Endothelial cell of umbilical vein (primary cell): Measurements from ENCODE around the gene GFER. TPM values are rescaled to one million over a fixed set of nuclear protein-coding genes. Genes with fewer than 3 reads are reported as not detected.

Source experiments
- BruUV-seq: library from RNA; stranded (reverse); fragments of 400-500 nt; replicated peaks from 2 replicates; lab custom pipeline; 2021; lab: Mats Ljungman, UMichigan
- CTCF ChIA-PET: fragments of 300-600, 350-600 bp; sonication (Branson Sonifier 250); formaldehyde crosslinking; loops from one replicate; lab custom pipeline; 2021; ENCODE audit warnings: antibody characterized with exemption, inconsistent platforms; lab: Charles Lee
- POLR2A ChIA-PET: fragments of 300-600, 350-600 bp; sonication (Branson Sonifier 250); formaldehyde crosslinking; loops from one replicate; lab custom pipeline; 2021; ENCODE audit warnings: antibody characterized with exemption, inconsistent platforms; lab: Charles Lee
- DNase-seq: peaks from one replicate; pipeline ENCODE4 v3.0.0-alpha.2; 2011; ENCODE audit warnings: low read depth, low spot score
- FAIRE-seq: peaks from 2 replicates; lab custom pipeline; 2011; peaks lifted over from hg19 to GRCh38; lab: Jason Lieb, UNC
- H2AFZ ChIP-seq: 2 replicates; pipeline ENCODE4 v1.6.0; 2012; ENCODE audit warnings: low read depth, low read length, control low read depth, inconsistent platforms
- H3K27ac ChIP-seq: 2 replicates; pipeline ENCODE4 v1.5.1; 2011; ENCODE audit warnings: low read depth, mild to moderate bottlenecking, control low read depth, low read length, moderate library complexity; ENCODE audit not compliant: insufficient read depth
- H3K27me3 ChIP-seq, 2 experiments: 2 replicates each; pipeline versions ENCODE4 v1.6.0 to v1.6.1; 2011; ENCODE audit warnings: low read length in 2 of 2, mixed read lengths in 1 of 2; ENCODE audit not compliant: control insufficient read depth in 2 of 2, insufficient read depth in 2 of 2
- H3K36me3 ChIP-seq, 2 experiments: 2 replicates in 1 of 2; 3 replicates in 1 of 2; pipeline ENCODE4 v1.5.1; 2011; ENCODE audit warnings: low read length in 2 of 2, mild to moderate bottlenecking in 1 of 2, moderate library complexity in 1 of 2; ENCODE audit not compliant: control insufficient read depth in 2 of 2, insufficient read depth in 2 of 2; ENCODE audit errors: extremely low read depth in 1 of 2
- H3K4me1 ChIP-seq: 3 replicates; pipeline ENCODE4 v1.5.1; 2011; ENCODE audit warnings: mild to moderate bottlenecking, low read length; ENCODE audit not compliant: control insufficient read depth, insufficient read depth; ENCODE audit errors: extremely low read depth
- H3K4me2 ChIP-seq: 2 replicates; pipeline ENCODE4 v1.6.1; 2011; ENCODE audit warnings: low read length, control low read depth, mixed read lengths; ENCODE audit not compliant: insufficient read depth
- H3K4me3 ChIP-seq, 3 experiments: fragments of 200-600 bp in 1 of 3; sonication (generic), shearing (Covaris generic) in 1 of 3; replicated peaks in 1 of 3; 2 replicates each; pipeline ENCODE4 v1.5.1; 2011 to 2016; ENCODE audit warnings: control low read depth in 3 of 3, low read length in 3 of 3, mild to moderate bottlenecking in 2 of 3, inconsistent platforms in 1 of 3, low read depth in 1 of 3, moderate library complexity in 1 of 3; ENCODE audit not compliant: insufficient read depth in 1 of 3
- H3K79me2 ChIP-seq: 2 replicates; pipeline ENCODE4 v1.6.0; 2012; ENCODE audit warnings: low read length, inconsistent platforms; ENCODE audit not compliant: control insufficient read depth, insufficient read depth
- H3K9ac ChIP-seq: replicated peaks from 2 replicates; pipeline ENCODE3; 2011; ENCODE audit warnings: low read length, control low read depth; ENCODE audit not compliant: insufficient read depth; ENCODE audit errors: extremely low read depth
- H3K9me1 ChIP-seq: replicated peaks from 3 replicates; pipeline ENCODE4 v1.6.0; 2011; ENCODE audit warnings: mild to moderate bottlenecking, low read length; ENCODE audit not compliant: control insufficient read depth, insufficient read depth; ENCODE audit errors: extremely low read depth
- H3K9me3 ChIP-seq: replicated peaks from 2 replicates; pipeline ENCODE4 v1.5.1; 2012; ENCODE audit warnings: low read length, inconsistent platforms; ENCODE audit not compliant: control insufficient read depth, insufficient read depth
- H4K20me1 ChIP-seq: replicated peaks from 2 replicates; pipeline ENCODE3; 2011; ENCODE audit warnings: mild to moderate bottlenecking, low read length; ENCODE audit not compliant: control insufficient read depth, insufficient read depth; ENCODE audit errors: extremely low read depth
- CTCF ChIP-seq, 2 donors: IDR thresholded peaks; 1 replicate in 1 of 2; 2 replicates in 1 of 2; pipeline ENCODE4 v1.5.1; 2011; ENCODE audit warnings: low read length in 2 of 2, mild to moderate bottlenecking in 2 of 2, moderate library complexity in 2 of 2, control low read depth in 1 of 2, inconsistent platforms in 1 of 2, low read depth in 1 of 2; ENCODE audit not compliant: insufficient read depth in 1 of 2; ENCODE audit errors: extremely low read depth in 1 of 2
- EZH2 ChIP-seq: IDR thresholded peaks from 2 replicates; pipeline ENCODE4 v1.6.1; 2012; ENCODE audit warnings: borderline replicate concordance, low read depth, mild to moderate bottlenecking, moderate library complexity, low read length, inconsistent platforms; ENCODE audit not compliant: severe bottlenecking
- FOS ChIP-seq: IDR thresholded peaks from 2 replicates; pipeline ENCODE4 v1.6.1; 2011; ENCODE audit warnings: mild to moderate bottlenecking, low read length, moderate library complexity, borderline replicate concordance; ENCODE audit not compliant: insufficient read depth
- GATA2 ChIP-seq: IDR thresholded peaks from 2 replicates; pipeline ENCODE4 v1.7.0; 2011; ENCODE audit warnings: low read depth, mild to moderate bottlenecking, moderate library complexity, mixed read lengths, low read length; ENCODE audit not compliant: insufficient read length, insufficient read depth
- JUN ChIP-seq: IDR thresholded peaks from 2 replicates; pipeline ENCODE4 v1.6.1; 2011; ENCODE audit warnings: borderline replicate concordance, low read depth; ENCODE audit not compliant: insufficient read length, insufficient read depth
- MAX ChIP-seq: IDR thresholded peaks from 2 replicates; pipeline ENCODE4 v1.6.1; 2011; ENCODE audit not compliant: insufficient read depth, insufficient read length
- MYC ChIP-seq: IDR thresholded peaks from one replicate; pipeline ENCODE4 v1.6.1; 2011; ENCODE audit warnings: mild to moderate bottlenecking, low read depth, low read length
- POLR2A ChIP-seq: IDR thresholded peaks from 2 replicates; pipeline ENCODE4 v1.6.1; 2012; ENCODE audit warnings: low read depth, mild to moderate bottlenecking, control low read depth, low read length
- POLR2AphosphoS5 ChIP-seq: IDR thresholded peaks from 2 replicates; pipeline ENCODE4 v1.6.1; 2012; ENCODE audit warnings: low read depth, mild to moderate bottlenecking, control low read depth, low read length, moderate library complexity; ENCODE audit not compliant: insufficient read depth
- dilution Hi-C: fragments of 300-500 bp; cut with MboI; formaldehyde crosslinking; loops from one replicate; pipeline ENCODE4 v1.15.0; 2019; ENCODE audit warnings: low sequenced_read_pairs; ENCODE audit not compliant: extremely low pct_ligation_motif_present
- intact Hi-C: fragments of 100-400 bp; cut with micrococcal nuclease; formaldehyde crosslinking; loops from one replicate; pipeline ENCODE4 v1.10.0; 2022
- polyA plus RNA-seq, 4 experiments: library from polyadenylated mRNA; depleted of rRNA in 3 of 4; stranded (reverse) in 3 of 4; unstranded in 1 of 4; fragments of >200 nt; gene quantifications; 2 replicates each; pipeline versions ENCODE4 v1.2.1 to v1.2.3, GENCODE V29; 2011 to 2012; ENCODE audit warnings: missing spikeins in 1 of 4
- total RNA-seq: library from RNA; stranded (reverse); gene quantifications from 2 replicates; pipeline ENCODE4 v1.2.3, GENCODE V29; 2021

Gene GFER
- total and polyA plus RNA-seq, 2 donors (not counting 3 experiments of a cell fraction or from before 2014, with no cell fraction given), result 13.7 to 29.9 TPM

- FAIRE-seq (peak; percentile 90), DNase-seq (peak; percentile 88)
- Histone ChIP-seq H3K4me2 (no peak overlapping the region), H3K27ac (no peak overlapping the region), H3K36me3 (peaks cover 0 to 4% of the 10 kb centered on the region in 2 experiments), H3K9ac (no peak overlapping the region), H3K4me3 (peak overlapping the region in 1 of 3 experiments; percentile 15), H3K9me3 (no peaks in the 10 kb centered on the region), H3K4me1 (peaks cover 7% of the 10 kb centered on the region), H2AFZ (peak overlapping the region; percentile 90), H4K20me1 (no peaks in the 10 kb centered on the region), H3K79me2 (no peaks in the 10 kb centered on the region), H3K27me3 (peaks cover 23 to 24% of the 10 kb centered on the region in 2 experiments), H3K9me1 (no peaks in the 10 kb centered on the region)
- TF ChIP-seq MAX, result peak; percentile 82
- TF ChIP-seq JUN, result no peak
- peak; percentile 21 for TF ChIP-seq POLR2A
- BruUV-seq, result no TSS peak
- CTCF ChIA-PET, result interaction anchor here (0.7 to 3.9 kb wide), 3 partner anchors 11 to 148 kb away, joined by 3 to 23 read pairs (median 9); no protein-coding TSS in a partner anchor
- intact Hi-C loops (no loop called here), dilution Hi-C loops (no loop called here)
- POLR2A ChIA-PET, result interaction anchor here (0.9 to 1.3 kb wide), 2 partner anchors 27 to 163 kb away, joined by 4 to 5 read pairs; partner anchors contain the start of genes RPS2 and TRAF7
Observed at GRCh38 chr16:1991948-1992703, 8.1 kb downstream of the GFER start.

GRCh38 chr16:1992704-1993317, 8.8 kb downstream of the GFER start:
- Histone ChIP-seq H3K9me1 (no peaks in the 10 kb centered on the region), H3K36me3 (peaks cover 0 to 5% of the 10 kb centered on the region in 2 experiments), H3K9me3 (no peaks in the 10 kb centered on the region), H3K4me3 (no peak overlapping the region), H3K4me2 (no peak overlapping the region), H4K20me1 (no peaks in the 10 kb centered on the region), H3K27me3 (peaks cover 23 to 24% of the 10 kb centered on the region in 2 experiments), H3K27ac (no peak overlapping the region), H2AFZ (peak overlapping the region; percentile 90), H3K4me1 (peaks cover 7% of the 10 kb centered on the region), H3K79me2 (no peaks in the 10 kb centered on the region), H3K9ac (no peak overlapping the region)
- TF ChIP-seq JUN (no peak), CTCF (IDR thresholded peaks at IDR 0.05; ENCODE audit: extremely low read depth in 1 of 2, insufficient read depth in 1 of 2, low read depth in 1 of 2, low read length in 2 of 2) (no peak), MYC (no peak), EZH2 (no peak), FOS (no peak), MAX (no peak), POLR2AphosphoS5 (no peak), GATA2 (no peak), POLR2A (no peak)
- ChIA-PET POLR2A (interaction anchor here (0.9 to 1.3 kb wide), 2 partner anchors 28 to 163 kb away, joined by 4 to 5 read pairs; partner anchors contain the start of genes RPS2 and TRAF7), CTCF (interaction anchor here (2.5 to 3.9 kb wide), 2 partner anchors 10 to 148 kb away, joined by 9 to 23 read pairs; no protein-coding TSS in a partner anchor)
- intact Hi-C loops, result no loop called here
- BruUV-seq, result no TSS peak
- FAIRE-seq, result no peak
- dilution Hi-C loops, result no loop called here
- DNase-seq, result no peak
